GM18499 (cell line): ENCODE measurements around the gene SMYD3.
"Not testable (repeated sequence)": the region's sequence is repeated elsewhere in the genome, so short reads cannot be mapped to it uniquely, and the experiment has no call there.

Source experiments
- ATAC-seq: cut with Tn5 transposase; IDR thresholded peaks from one replicate; pipeline ENCODE4 v1.9.1; 2021; ENCODE audit warnings: moderate number of reproducible peaks; ENCODE audit not compliant: insufficient read depth, unreplicated experiment

Gene SMYD3

DNA sequence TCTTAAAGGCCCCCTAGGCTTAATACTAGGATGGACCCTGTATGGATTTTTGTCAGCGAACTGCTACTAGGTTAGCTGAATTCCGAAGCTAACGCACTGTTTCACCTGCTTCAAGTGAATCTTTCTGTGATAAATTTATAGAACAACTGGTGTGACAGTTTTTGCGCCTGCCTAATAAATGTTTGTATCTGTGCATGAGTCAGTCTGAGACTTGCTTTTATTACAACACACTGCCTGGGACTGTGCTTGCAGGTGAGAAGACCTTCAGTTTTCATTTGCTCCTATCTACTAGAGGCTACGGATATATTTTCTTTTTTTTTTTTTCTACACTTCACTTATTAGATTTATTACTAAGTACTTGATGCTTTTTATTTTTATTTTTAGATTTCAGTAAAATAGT, 420.9 kb downstream of the SMYD3 start:
- ATAC-seq = no peak

DNA sequence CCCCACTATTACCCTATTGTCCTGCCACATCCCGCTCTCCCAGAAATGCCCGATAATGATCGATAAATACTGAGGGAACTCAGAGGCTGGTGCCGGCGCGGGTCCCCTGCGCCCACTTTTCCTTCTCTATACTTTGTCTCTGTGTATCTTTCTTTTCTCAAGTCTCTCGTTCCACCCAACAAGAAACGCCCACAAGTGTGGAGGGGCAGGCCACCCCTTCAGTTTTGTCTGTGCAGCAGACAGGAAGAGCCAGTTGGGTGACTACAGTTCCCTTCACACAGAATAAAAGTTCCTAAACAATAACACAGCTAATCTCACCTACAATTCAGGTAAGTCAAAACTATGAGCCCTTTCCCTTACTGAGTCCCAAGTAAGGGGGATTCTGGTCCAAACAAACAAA, 423.7 kb downstream of the SMYD3 start:
- ATAC-seq = no peak

DNA sequence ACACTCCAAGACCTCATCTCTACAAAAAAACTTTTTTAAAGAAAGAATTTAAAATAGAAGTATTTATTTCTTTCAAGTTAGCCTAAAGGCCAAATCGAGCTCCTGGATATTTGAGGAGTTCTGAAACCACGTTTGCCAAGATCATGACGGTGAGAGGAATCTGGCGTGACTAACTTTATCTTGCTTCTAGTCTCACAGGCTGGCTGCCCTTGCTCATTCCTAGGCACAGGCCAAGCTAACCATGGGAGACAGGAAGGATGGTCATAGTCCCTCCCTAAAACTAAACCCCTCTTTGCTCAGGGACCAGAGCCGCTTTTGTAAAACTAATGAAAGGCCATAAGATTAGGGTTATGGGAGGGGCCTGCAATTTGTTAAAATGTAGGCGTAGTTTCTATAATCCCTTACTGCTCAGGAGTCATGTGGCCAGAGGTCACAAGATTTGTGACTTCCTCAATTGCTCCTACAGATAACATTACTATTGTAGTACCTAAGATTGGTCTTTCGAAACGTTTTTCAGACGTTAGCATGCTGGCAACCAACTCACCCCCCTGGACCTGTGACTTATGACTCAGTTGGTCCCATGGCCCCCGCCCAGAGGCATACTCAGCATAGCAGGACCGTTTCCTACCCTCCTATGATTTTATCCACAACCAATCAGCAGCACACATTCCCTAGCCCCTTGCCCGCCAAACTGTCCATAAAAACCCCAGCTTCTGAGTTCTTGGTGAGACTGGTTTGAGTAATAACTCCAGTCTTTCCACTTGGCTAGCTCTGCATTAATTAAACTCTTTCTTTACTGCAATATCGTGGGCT, 425.0 kb downstream of the SMYD3 start:
- ATAC-seq = no peak

DNA sequence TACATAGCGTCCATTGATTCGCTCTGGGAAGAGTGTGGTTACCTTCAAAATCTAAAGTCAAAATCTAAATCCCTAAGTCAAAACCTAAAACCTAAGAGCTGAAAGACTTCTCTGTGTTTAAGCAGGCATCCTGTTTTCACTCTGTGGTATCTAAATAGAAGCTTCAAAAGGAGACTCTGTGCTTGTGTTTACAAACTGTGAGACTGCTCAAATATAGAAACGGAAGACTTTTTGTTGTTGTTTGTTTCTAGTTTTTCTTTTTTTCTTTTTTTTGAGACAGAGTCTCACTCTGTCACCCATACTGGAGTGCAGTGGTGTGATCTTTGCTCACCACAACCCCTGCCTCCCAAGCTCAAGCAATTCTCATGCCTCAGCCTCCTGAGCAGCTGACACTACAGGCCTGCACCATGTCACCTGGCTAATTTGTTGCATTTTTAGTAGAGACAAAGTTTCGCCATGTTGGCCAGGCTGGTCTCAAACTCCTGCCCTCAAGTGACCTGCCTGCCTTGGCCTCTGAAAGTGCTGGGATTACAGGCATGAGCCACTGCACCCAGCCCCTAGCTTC, 425.9 kb downstream of the SMYD3 start:
- no peak for ATAC-seq

DNA sequence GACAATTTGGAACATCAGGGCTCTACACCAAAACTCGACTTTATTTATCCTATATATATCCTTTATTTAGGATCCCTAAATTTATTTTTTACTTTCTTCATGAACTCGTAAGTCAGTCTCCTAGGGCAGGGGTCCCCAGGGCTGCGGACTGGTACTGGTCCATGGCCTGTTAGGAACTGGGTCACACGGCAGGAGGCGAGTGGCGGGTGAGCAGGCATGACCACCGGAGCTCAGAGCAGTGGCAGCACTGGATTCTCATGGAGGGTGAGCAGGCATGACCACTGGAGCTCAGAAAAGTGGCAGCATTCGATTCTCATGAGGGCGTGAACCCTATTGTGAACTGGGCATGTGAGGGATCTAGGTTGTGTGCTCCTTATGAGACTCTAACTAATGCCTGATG, 427.0 kb downstream of the SMYD3 start:
- ATAC-seq = no peak

DNA sequence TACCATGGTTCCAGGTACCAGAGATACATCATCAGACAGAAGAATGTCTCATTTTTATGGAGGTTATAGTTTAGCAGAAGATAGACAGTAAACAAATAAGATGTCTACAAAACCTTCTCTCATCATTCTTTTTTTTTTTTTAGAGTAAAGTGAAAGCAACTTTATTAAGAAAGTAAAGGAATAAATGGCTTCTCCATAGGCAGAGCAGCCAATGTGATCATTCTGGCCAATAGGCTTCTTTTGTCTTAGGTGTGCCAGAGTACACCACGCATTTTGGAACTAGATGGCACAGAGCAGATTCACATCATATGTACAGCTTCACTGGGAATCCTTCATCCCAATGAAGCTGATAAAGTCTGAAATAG, 428.2 kb downstream of the SMYD3 start:
- ATAC-seq = no peak

DNA sequence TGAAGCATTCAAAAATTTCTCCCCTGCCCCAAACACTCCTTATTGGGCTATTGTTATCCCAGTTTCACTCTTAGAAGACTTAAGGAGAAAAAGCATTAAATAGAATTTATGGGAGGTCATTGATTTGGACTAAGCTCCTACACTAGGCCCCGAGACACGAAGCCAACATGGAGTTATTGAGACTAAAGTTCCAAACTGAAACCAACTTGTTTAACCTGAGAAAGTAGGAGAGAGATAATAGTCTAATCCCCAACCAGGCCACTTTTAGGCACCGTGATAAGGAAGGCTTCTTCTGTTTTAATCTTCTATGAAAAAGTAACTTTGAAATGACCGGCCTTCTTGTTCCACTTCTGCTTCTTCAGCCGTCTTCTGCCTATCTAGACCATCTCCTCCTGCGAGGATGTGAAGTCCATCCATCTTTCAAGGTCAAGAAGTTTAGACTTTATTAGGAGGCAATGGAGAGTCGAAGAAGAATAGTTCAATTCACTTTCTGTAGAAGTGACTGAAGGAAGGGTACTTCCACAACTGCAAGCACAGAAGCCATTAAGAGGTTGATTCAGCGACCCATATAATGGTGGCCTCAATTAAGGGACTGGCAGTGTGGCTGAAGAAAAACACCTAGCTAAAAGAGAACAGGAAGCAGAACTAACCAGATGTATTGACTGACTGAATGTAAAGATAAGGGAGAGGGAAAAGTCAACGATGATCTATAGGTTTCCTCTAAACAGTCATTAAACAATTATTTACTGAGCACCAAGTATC, 428.8 kb downstream of the SMYD3 start:
- ATAC-seq = no peak

DNA sequence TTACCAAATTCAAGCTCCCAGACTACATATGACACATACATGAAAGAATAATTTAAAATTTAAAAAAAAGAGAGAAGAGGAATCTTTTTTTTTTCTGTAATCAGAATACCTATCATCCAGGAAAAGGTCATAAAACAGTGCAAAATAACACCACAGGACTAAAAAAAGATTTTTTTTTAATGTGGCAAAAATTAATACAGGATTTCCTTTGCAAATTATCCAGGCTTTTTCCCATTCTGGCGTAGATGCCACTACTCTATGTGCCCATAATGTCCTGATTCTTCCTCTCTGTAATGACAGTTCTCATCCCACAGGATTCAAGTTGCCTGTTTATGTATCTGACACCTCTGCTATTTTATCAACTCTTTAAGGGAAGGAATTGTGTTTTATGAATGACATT, 429.6 kb downstream of the SMYD3 start:
- no peak for ATAC-seq

DNA sequence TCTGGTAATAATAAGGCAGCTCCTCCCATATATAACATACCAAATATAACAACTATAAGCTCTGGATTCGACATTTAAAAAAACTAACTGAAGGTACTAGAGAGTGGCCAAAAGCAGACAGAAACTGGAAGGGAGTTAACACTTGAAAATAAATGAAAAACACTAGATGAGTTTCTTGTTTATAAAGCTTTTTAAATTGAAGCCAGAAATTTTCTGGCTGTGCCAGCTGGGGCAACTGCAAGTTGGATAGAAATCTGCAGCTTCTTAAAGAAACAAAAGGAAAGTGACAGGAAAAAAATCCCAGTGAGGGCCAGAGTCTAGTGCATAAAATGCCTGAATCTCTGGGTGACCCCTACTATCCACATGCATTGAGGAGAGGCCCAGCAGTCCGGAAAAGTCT, 432.7 kb downstream of the SMYD3 start:
- no peak for ATAC-seq

DNA sequence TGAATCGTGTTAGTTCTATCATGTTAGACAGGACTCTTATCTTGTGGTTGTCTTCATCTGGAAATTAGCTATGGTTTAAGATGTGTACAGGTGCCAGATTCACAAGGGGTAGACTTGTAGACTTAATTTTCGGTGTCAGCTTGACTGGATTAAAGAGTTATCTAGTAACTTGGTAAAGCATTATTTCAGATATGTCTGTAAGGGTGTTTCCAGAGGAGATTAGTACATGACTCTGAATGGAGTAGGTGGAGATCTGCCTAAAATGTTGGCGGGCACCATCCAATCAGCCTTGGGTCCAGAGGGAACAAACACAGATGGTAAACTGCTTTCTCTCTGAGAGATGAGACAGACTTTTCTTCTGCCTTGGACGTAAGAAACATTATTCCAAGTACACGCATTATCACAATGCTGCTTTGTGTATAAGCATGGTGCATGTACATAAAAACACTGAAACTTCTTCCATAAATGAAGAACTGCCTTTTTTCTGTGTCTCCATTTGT, 434.6 kb downstream of the SMYD3 start:
- ATAC-seq = no peak

DNA sequence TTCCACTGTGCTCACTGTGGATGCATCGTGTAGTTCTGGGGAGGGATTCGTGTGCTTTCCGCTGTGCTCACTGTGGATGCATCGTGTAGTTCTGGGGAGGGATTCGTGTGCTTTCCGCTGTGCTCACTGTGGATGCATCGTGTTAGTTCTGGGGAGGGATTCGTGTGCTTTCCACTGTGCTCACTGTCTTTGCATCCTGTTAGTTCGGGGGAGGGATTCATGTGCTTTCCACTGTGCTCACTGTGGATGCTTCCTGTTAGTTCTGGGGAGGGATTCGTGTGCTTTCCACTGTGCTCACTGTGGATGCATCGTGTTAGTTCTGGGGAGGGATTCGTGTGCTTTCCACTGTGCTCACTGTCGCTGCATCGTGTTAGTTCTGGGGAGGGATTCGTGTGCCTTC, 435.1 kb downstream of the SMYD3 start:
- not testable (repeated sequence) for ATAC-seq

DNA sequence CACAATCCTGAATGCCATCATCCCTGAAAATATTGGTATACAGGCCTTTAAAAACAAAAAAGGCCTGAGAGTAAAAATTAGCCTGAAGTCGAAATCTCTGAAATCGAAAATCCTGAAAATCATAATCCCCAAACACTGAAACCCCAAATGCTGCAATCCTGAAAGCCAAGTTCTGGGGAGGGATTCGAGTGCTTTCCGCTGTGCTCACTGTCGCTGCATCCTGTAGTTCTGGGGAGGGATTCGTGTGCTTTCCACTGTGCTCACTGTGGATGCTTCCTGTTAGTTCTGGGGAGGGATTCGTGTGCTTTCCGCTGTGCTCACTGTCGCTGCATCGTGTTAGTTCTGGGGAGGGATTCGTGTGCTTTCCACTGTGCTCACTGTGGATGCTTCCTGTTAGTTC, 435.5 kb downstream of the SMYD3 start:
- ATAC-seq = not testable (repeated sequence)

DNA sequence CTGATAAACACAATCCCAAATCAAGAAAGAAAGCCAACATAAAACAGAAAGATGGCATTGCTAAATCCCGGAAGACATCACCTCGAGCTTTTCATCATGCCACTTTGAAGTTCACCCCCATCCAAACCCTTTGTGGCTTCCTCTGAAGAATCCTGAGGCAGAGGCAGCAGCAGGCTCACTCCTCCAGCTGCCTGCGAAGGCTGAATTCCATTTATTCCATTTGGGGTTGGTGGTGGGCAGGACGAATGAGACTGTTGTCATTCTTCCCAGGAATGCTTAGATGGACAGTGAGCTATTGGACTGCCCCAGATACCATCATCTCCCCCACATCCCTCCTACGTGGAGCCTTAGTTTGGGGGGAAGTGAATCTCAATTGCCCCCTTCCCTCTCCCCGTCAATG, 437.5 kb downstream of the SMYD3 start:
- ATAC-seq = no peak

DNA sequence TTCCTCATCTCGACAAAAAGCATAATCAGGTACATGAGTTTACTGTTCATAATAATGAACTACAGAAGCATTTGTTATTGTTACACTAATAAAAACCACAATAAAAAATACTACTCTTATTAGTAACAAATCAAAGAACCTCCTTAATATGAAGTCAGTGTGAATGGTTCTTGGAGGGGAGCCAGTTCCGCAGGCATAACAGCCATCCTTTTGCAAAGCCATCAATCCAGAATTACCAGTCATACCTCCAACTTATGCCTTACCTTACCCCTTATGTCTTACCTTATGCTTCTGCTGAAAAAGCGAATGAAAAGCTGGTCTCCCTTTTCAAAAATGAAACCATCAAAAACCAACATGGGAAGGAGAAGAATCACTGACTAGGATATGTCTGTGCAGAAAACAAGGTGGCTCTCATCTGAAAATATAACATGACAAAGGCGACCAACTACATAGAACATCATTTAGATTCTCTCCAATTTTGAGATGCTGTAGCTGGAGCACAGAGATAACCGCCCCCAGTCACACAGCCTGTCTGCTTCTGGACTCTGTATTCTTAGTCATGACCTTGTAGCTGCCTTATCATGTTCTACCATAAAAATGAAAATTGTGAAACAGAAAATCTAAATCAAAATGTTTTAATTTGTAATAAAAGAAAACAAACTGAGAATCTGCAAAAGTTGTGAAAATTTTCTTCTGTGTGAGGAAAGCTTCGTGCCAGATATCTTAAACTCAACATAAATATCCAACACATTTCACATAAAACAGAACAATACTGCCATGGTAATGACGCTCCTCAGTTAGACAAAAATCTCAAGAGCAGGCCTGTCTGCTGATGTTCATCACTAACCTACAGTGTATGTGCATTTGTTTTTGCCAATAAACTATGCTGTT, 438.2 kb downstream of the SMYD3 start:
- no peak for ATAC-seq

DNA sequence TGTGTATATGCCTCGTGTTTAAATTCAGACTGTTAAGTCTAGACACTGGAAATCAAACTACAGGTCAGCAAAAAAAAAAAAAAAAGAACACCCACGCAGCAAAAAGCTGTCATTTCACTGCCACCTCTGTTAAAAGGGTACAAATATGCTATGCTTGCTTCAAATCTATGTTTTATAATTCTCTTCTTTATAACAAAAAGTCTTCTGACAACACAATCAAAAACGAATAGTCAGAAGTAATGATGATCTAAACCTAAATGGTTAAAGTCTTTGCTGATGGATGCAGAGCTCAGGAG, 438.9 kb downstream of the SMYD3 start:
- no peak for ATAC-seq

DNA sequence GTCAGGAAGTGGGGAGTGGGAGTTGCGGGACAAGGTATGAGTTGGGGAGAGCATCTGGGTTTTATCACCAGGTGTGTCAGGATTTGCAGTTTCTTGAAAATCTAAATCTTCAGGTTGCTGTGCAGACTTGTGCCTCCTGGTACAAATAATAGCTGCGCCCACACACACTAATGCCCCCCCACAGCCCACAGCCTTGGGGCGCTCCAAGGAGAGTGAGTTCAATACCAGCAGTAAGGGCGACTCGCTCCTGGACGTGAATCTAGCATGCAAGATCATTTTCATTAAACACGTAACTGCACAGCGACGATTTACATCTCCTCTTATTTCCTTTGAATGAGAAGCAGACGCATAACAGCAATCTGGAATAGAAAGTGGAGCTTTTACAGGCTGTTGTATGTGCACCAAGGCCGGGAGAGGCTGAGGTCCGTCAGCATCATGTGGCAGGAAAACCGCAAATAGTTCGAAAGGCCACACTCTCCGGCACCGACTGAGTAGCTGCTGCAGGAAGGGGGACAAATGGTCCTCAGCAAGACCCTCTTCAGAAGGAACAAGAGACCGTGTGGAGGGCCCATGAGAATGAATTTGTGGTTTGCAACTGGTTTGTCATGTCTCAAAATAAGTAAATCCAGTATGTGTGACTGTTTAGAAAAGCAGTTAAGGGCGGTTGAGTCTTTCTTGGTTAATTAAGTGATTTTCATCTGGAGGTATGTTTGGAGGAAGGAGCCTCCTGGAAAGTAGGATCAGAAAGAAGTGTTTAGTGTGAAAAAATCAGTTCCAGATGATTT, 439.5 kb downstream of the SMYD3 start:
- no peak for ATAC-seq

DNA sequence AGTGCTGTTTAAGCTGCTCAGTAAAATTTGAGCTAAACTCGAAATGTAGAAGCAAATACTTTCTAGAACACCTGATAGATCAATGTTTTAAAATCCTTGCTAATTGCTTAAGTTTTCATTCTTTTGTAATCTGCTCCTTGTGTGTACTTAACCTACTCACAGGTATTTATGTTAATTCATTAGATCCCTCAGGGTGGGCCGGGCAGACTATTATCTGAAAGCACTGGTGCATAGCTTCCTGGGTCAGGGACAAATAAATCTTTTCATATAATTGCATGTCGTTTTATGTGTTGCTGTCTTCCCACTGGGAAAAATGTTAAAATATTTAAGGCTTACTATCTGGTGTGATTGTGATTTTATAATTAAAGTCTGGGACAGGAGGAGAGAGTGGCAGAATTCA, 440.5 kb downstream of the SMYD3 start:
- no peak for ATAC-seq

DNA sequence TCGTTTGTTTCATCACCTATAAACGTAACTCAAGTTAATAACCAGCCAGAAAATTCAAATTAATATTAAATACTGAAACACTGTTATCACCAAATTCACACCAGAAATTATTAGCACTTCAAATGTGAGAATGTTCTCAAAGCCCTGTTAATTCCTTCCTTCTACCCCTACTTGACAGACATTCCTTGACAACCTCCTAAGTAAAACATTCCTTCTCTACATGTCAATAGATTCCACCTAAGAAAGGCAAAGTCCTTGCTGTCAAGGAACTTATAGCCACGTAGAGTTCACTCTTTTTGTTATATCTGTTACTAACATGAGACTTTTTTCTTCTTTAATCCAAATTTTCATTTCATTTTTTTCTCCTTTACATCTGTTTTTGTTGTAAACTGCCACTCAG, 441.5 kb downstream of the SMYD3 start:
- no peak for ATAC-seq

DNA sequence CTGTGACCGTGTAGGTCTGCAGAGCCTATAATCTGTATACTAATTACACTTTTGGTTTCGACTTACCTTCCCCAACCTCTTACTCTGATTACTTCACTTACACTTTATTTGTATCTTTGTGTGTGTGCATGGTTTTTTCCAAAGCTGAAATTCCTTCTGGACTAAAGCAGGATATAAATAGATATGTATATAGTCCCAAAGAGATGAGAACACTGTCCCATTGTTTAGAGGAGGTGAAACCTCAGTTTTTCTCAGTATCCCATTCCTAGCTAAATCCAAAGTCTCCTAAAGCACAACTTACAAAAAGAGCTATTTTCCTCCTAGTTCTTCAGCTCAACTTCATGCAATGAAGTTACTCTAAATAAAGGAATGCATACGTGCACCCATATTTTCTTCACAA, 442.2 kb downstream of the SMYD3 start:
- no peak for ATAC-seq
